IMR-90 (cell line): ENCODE results near the gene FAM53B. TPM values are rescaled to one million over a fixed set of nuclear protein-coding genes. Genes with fewer than 3 reads are reported as not detected.

Source experiments
- ATAC-seq: fragments of 200-7000 bp; cut with Tn5 transposase; 2 replicates; pipeline ENCODE4 v1.9.1; 2020; ENCODE audit warnings: low read depth, mild to moderate bottlenecking, moderate library complexity
- BruUV-seq: library from RNA; stranded (reverse); fragments of 400-500 nt; replicated peaks from 2 replicates; lab custom pipeline; 2021; lab: Mats Ljungman, UMichigan
- CTCF ChIA-PET: fragments of 300-600 bp; formaldehyde crosslinking; extraction: SDS; loops from one replicate; lab custom pipeline; 2021; ENCODE audit warnings: antibody characterized with exemption; lab: Yijun Ruan, JAX
- POLR2A ChIA-PET: fragments of 300-600 bp; sonication (Branson Sonifier 250); formaldehyde crosslinking; loops from one replicate; lab custom pipeline; 2022; ENCODE audit warnings: antibody characterized with exemption; ENCODE audit not compliant: unreplicated experiment; lab: Charles Lee
- DNase-seq: peaks from one replicate; pipeline ENCODE4 v3.0.0; 2013
- H2AFZ ChIP-seq: replicated peaks from 2 replicates; pipeline ENCODE3; 2013; ENCODE audit warnings: low read length, mild to moderate bottlenecking; ENCODE audit not compliant: poor library complexity
- H2AK5ac ChIP-seq: 2 replicates; pipeline ENCODE4 v1.6.1; 2013; ENCODE audit warnings: low read depth, low read length, inconsistent platforms
- H2AK9ac ChIP-seq: replicated peaks from 2 replicates; pipeline ENCODE3; 2013; ENCODE audit warnings: mild to moderate bottlenecking, low read depth, low read length, moderate library complexity; ENCODE audit not compliant: poor library complexity
- H2BK120ac ChIP-seq: 2 replicates; pipeline ENCODE4 v1.6.1; 2013; ENCODE audit warnings: low read depth, low read length, inconsistent platforms
- H2BK15ac ChIP-seq: 3 replicates; pipeline ENCODE4 v1.6.1; 2013; ENCODE audit warnings: low read depth, low read length, inconsistent platforms
- H2BK20ac ChIP-seq: 2 replicates; pipeline ENCODE4 v1.6.1; 2013; ENCODE audit warnings: low read depth, mild to moderate bottlenecking, inconsistent platforms, low read length, moderate library complexity
- H2BK5ac ChIP-seq: 2 replicates; pipeline ENCODE4 v1.6.1; 2013; ENCODE audit warnings: mild to moderate bottlenecking, low read depth, low read length, inconsistent platforms; ENCODE audit not compliant: poor library complexity, severe bottlenecking
- H3K14ac ChIP-seq: replicated peaks from 2 replicates; pipeline ENCODE4 v1.6.1; 2013; ENCODE audit warnings: low read depth, low read length, inconsistent platforms
- H3K18ac ChIP-seq: 2 replicates; pipeline ENCODE4 v1.6.1; 2013; ENCODE audit warnings: low read depth, low read length, control low read depth
- H3K23ac ChIP-seq: 2 replicates; pipeline ENCODE4 v1.6.1; 2013; ENCODE audit warnings: low read depth, low read length, inconsistent platforms
- H3K27ac ChIP-seq: 2 replicates; pipeline ENCODE4 v1.5.1; 2013; ENCODE audit warnings: mild to moderate bottlenecking, control low read depth, low read length; ENCODE audit not compliant: insufficient read depth
- H3K27me3 ChIP-seq: 2 replicates; pipeline ENCODE4 v1.6.1; 2013; ENCODE audit warnings: low read length; ENCODE audit not compliant: control insufficient read depth, insufficient read depth
- H3K36me3 ChIP-seq: 2 replicates; pipeline ENCODE4 v1.6.1; 2013; ENCODE audit warnings: low read length, mixed read lengths; ENCODE audit not compliant: control insufficient read depth, insufficient read depth
- H3K4ac ChIP-seq: 2 replicates; pipeline ENCODE4 v1.6.1; 2013; ENCODE audit warnings: low read depth, low read length, inconsistent platforms
- H3K4me1 ChIP-seq: 2 replicates; pipeline ENCODE4 v1.6.1; 2013; ENCODE audit warnings: low read length, mixed read lengths; ENCODE audit not compliant: control insufficient read depth, insufficient read depth
- H3K4me2 ChIP-seq: 2 replicates; pipeline ENCODE4 v1.6.1; 2013; ENCODE audit warnings: low read depth, mild to moderate bottlenecking, control low read depth, low read length, moderate library complexity
- H3K4me3 ChIP-seq: 2 replicates; pipeline ENCODE4 v1.5.1; 2013; ENCODE audit warnings: low read depth, mild to moderate bottlenecking, control low read depth, low read length, moderate library complexity; ENCODE audit not compliant: insufficient read depth
- H3K56ac ChIP-seq: 2 replicates; pipeline ENCODE4 v1.6.1; 2013; ENCODE audit warnings: low read length, inconsistent platforms; ENCODE audit not compliant: insufficient read depth; ENCODE audit errors: extremely low read depth
- H3K79me1 ChIP-seq, 2 experiments: 2 replicates each; pipeline ENCODE4 v1.6.1; 2013; ENCODE audit warnings: low read length in 2 of 2, inconsistent platforms in 1 of 2, low read depth in 1 of 2
- H3K9ac ChIP-seq: 2 replicates; pipeline ENCODE4 v1.6.1; 2013; ENCODE audit warnings: low read depth, low read length, control low read depth
- H3K9me1 ChIP-seq: 2 replicates; pipeline ENCODE4 v1.6.1; 2013; ENCODE audit warnings: low read length, inconsistent platforms; ENCODE audit not compliant: insufficient read depth
- H3K9me3 ChIP-seq: 2 replicates; pipeline ENCODE4 v1.6.1; 2013; ENCODE audit warnings: low read length; ENCODE audit not compliant: control insufficient read depth, insufficient read depth
- H4K20me1 ChIP-seq: 2 replicates; pipeline ENCODE4 v1.6.1; 2013; ENCODE audit warnings: low read length, inconsistent platforms; ENCODE audit not compliant: insufficient read depth
- H4K5ac ChIP-seq: 2 replicates; pipeline ENCODE4 v1.6.1; 2013; ENCODE audit warnings: mild to moderate bottlenecking, low read depth, low read length, control low read depth
- H4K8ac ChIP-seq, 2 experiments: 2 replicates each; pipeline ENCODE4 v1.6.1; 2013; ENCODE audit warnings: low read depth in 2 of 2, low read length in 2 of 2, control low read depth in 1 of 2, inconsistent platforms in 1 of 2
- H4K91ac ChIP-seq: 2 replicates; pipeline ENCODE4 v1.6.1; 2013; ENCODE audit warnings: low read depth, low read length, inconsistent platforms; ENCODE audit not compliant: insufficient read depth
- CEBPB ChIP-seq: IDR thresholded peaks from 2 replicates; pipeline ENCODE4 v1.6.1; 2012; ENCODE audit warnings: low read depth, low read length, improper control_type of control experiment
- CTCF ChIP-seq: conservative IDR thresholded peaks from 2 replicates; pipeline ENCODE4 v1.5.1; 2012; ENCODE audit warnings: mild to moderate bottlenecking, low read depth, low read length, improper control_type of control experiment
- ELK1 ChIP-seq: fragments of 150-350 bp; IDR thresholded peaks from 2 replicates; pipeline ENCODE4 v1.6.1; 2016; ENCODE audit warnings: low read depth, mild to moderate bottlenecking, low read length, moderate library complexity, borderline replicate concordance
- FOS ChIP-seq: fragments of 150-350 bp; IDR thresholded peaks from 2 replicates; pipeline ENCODE4 v1.6.1; 2016; ENCODE audit warnings: low read depth, low read length
- MAFK ChIP-seq: IDR thresholded peaks from 2 replicates; pipeline ENCODE4 v1.6.1; 2012; ENCODE audit warnings: low read depth, low read length, improper control_type of control experiment
- MAZ ChIP-seq: IDR thresholded peaks from 2 replicates; pipeline ENCODE4 v1.6.1; 2012; ENCODE audit warnings: low read depth, mild to moderate bottlenecking, low read length, improper control_type of control experiment, moderate library complexity, borderline replicate concordance
- MXI1 ChIP-seq: IDR thresholded peaks from 2 replicates; pipeline ENCODE4 v1.6.1; 2012; ENCODE audit warnings: low read depth, mild to moderate bottlenecking, low read length, moderate library complexity, borderline replicate concordance
- POLR2A ChIP-seq: IDR thresholded peaks from 2 replicates; pipeline ENCODE4 v1.6.1; 2012; ENCODE audit warnings: mild to moderate bottlenecking, low read depth, low read length
- RAD21 ChIP-seq: IDR thresholded peaks from 2 replicates; pipeline ENCODE4 v1.6.1; 2012; ENCODE audit warnings: low read length, improper control_type of control experiment
- RCOR1 ChIP-seq: IDR thresholded peaks from 2 replicates; pipeline ENCODE4 v1.6.1; 2012; ENCODE audit warnings: mild to moderate bottlenecking, low read length, improper control_type of control experiment; ENCODE audit not compliant: insufficient replicate concordance
- RFX5 ChIP-seq: IDR thresholded peaks from 2 replicates; pipeline ENCODE4 v1.8.0; 2012; ENCODE audit warnings: low read depth, mild to moderate bottlenecking, low read length, moderate library complexity
- SMC3 ChIP-seq: fragments of 150-350 bp; IDR thresholded peaks from 2 replicates; pipeline ENCODE4 v1.6.1; 2016; ENCODE audit warnings: low read depth, mild to moderate bottlenecking, antibody characterized with exemption, low read length, moderate library complexity
- USF2 ChIP-seq: fragments of 150-350 bp; IDR thresholded peaks from 2 replicates; pipeline ENCODE4 v1.6.1; 2017; ENCODE audit warnings: mild to moderate bottlenecking, antibody characterized with exemption, low read length, low read depth
- WGBS, 2 experiments: methylation state at CpG; one replicate each; pipeline versions ENCODE4 v1.1.5 to v1.1.7; 2013; ENCODE audit warnings: missing lambda C conversion rate in 2 of 2; ENCODE audit not compliant: insufficient read length in 1 of 2; ENCODE audit errors: extremely low coverage in 2 of 2; 5-methylcytosine and 5-hydroxymethylcytosine counted together
- dilution Hi-C: fragments of 300-500 bp; cut with HindIII; formaldehyde crosslinking; loops from one replicate; pipeline ENCODE4 v1.14.3; 2018; ENCODE audit warnings: low sequenced_read_pairs; ENCODE audit not compliant: unreplicated experiment
- in situ Hi-C: fragments of 300-500 bp; cut with MboI; formaldehyde crosslinking; loops from 3 replicates; pipeline ENCODE4 v1.14.3; 2019; ENCODE audit warnings: low sequenced_read_pairs, inconsistent platforms, mixed read lengths
- intact Hi-C: fragments of 100-400 bp; cut with micrococcal nuclease; formaldehyde crosslinking; loops from 2 replicates; pipeline ENCODE4 v1.10.0; 2022
- polyA plus RNA-seq, 3 experiments: library from polyadenylated mRNA; depleted of rRNA; stranded (reverse); fragments of >200 nt; gene quantifications; 2 replicates each; pipeline ENCODE4 v1.2.3, GENCODE V29; 2012; ENCODE audit warnings: low replicate concordance in 1 of 3
- total RNA-seq: library from RNA; depleted of rRNA; stranded (reverse); fragments of >200 nt; gene quantifications from 2 replicates; pipeline ENCODE4 v1.2.3, GENCODE V29; 2012

Gene FAM53B
- total and polyA plus RNA-seq, 2 of the 4 experiments (the other 2 are of a cell fraction) = 3.8 to 5.7 TPM

- H2BK15ac ChIP-seq = no peak overlapping the region
- no peaks in the 10 kb centered on the region for H3K27me3 ChIP-seq
- no peaks in the 10 kb centered on the region; the same call in 1 of the 2 replicates for H4K20me1 ChIP-seq
- no peak overlapping the region for H2AFZ ChIP-seq
- H4K5ac ChIP-seq = no peak overlapping the region
- no peak overlapping the region for H3K23ac ChIP-seq
- no peak overlapping the region for H3K14ac ChIP-seq
- no peak overlapping the region for H3K18ac ChIP-seq
- H2BK5ac ChIP-seq = no peak overlapping the region
- DNase-seq = no peak
- H3K4me2 ChIP-seq = no peak overlapping the region
- ATAC-seq = no peak
- WGBS, 2 experiments = 100% methylated on average over 2 of the region's 7 CpGs; no CpG with 5 or more reads in 1 of the 2 experiments
- H3K9me3 ChIP-seq = no peaks in the 10 kb centered on the region
- BruUV-seq = no TSS peak
- peaks cover 5 to 9% of the 10 kb centered on the region in 2 experiments; a peak in 3 of 4 replicates for H3K79me1 ChIP-seq
- H2AK9ac ChIP-seq = no peak overlapping the region
- no peak overlapping the region for H3K4ac ChIP-seq
- ChIA-PET CTCF (no interaction called here), POLR2A (no interaction called here)
- H3K36me3 ChIP-seq = peaks cover 3% of the 10 kb centered on the region; the same call in 1 of the 2 replicates
- H3K4me3 ChIP-seq = no peak overlapping the region
- peaks cover 14% of the 10 kb centered on the region; the same call in 1 of the 2 replicates for H3K4me1 ChIP-seq
- no peak overlapping the region for H2BK20ac ChIP-seq
- no peak overlapping the region for H2BK120ac ChIP-seq
- intact Hi-C loops = no loop called here
- dilution Hi-C loops = no loop called here
- TF ChIP-seq CEBPB (no peak), FOS (no peak), ELK1 (no peak), MXI1 (no peak), CTCF (no peak), MAFK (no peak), SMC3 (no peak), RFX5 (no peak), POLR2A (no peak), USF2 (no peak), RAD21 (no peak), MAZ (no peak), RCOR1 (no peak)
- no peak overlapping the region for H3K56ac ChIP-seq
- H3K27ac ChIP-seq = no peak overlapping the region
- peaks cover 11% of the 10 kb centered on the region; the same call in 1 of the 2 replicates for H3K9me1 ChIP-seq
- H2AK5ac ChIP-seq = no peak overlapping the region
- in situ Hi-C loops = no loop called here
- H3K9ac ChIP-seq = no peak overlapping the region
- no peak overlapping the region for H4K91ac ChIP-seq
- no peak overlapping the region for H4K8ac ChIP-seq
These were observed 33.0 kb downstream of the FAM53B start for GRCh38 chr10:124711145-124711544.
